GM10248 (cell line): ENCODE results near the gene CPNE4.

Experiments used
- CTCF ChIA-PET: fragments of 300-600 bp; sonication (Branson Sonifier 250); formaldehyde crosslinking; extraction: SDS; loops from one replicate; lab custom pipeline; 2021; ENCODE audit warnings: antibody characterized with exemption; lab: Yijun Ruan, JAX
- POLR2A ChIA-PET: fragments of 350-650 bp; sonication (Branson Sonifier 250); formaldehyde crosslinking; extraction: SDS; loops from one replicate; lab custom pipeline; 2020; ENCODE audit warnings: antibody characterized with exemption; lab: Yijun Ruan, JAX
- DNase-seq: peaks from one replicate; pipeline ENCODE4 v3.0.0; 2012; ENCODE audit errors: extremely low spot score
- TF ChIP-seq, protein P1 (sequence below): IDR thresholded peaks from 2 replicates; pipeline ENCODE4 v1.5.1; 2012; ENCODE audit warnings: mild to moderate bottlenecking, low read depth; ENCODE audit errors: extremely low read depth, missing control alignments, control extremely low read depth

The CPNE4 gene

DNA sequence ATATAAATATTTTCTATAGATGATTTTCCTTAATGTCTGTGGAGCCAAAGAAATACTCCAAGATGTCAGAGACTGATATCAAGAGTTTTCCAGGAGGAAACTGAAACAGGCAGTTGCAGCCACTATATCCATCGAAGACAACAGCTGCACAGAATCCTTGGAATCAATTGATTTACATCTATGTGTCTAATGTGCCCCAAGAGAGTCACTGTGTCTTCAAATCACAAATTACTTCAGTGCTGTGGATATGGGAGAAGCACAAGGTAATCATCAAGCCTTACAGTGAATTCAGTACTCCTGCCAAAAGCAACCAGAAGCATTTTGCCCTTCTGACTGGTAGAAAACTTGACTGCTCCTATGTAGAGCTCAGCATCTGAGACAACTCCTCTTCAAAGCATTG lies 51.1 kb downstream of the CPNE4 start:
- TF ChIP-seq, protein P1, sequence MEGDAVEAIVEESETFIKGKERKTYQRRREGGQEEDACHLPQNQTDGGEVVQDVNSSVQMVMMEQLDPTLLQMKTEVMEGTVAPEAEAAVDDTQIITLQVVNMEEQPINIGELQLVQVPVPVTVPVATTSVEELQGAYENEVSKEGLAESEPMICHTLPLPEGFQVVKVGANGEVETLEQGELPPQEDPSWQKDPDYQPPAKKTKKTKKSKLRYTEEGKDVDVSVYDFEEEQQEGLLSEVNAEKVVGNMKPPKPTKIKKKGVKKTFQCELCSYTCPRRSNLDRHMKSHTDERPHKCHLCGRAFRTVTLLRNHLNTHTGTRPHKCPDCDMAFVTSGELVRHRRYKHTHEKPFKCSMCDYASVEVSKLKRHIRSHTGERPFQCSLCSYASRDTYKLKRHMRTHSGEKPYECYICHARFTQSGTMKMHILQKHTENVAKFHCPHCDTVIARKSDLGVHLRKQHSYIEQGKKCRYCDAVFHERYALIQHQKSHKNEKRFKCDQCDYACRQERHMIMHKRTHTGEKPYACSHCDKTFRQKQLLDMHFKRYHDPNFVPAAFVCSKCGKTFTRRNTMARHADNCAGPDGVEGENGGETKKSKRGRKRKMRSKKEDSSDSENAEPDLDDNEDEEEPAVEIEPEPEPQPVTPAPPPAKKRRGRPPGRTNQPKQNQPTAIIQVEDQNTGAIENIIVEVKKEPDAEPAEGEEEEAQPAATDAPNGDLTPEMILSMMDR = no peak
- DNase-seq = no peak
- ChIA-PET POLR2A (no interaction called here), CTCF (interaction anchor here (0.6 to 1.2 kb wide), 2 partner anchors 14 to 15 kb away, joined by 3 read pairs; no protein-coding TSS in a partner anchor)

DNA sequence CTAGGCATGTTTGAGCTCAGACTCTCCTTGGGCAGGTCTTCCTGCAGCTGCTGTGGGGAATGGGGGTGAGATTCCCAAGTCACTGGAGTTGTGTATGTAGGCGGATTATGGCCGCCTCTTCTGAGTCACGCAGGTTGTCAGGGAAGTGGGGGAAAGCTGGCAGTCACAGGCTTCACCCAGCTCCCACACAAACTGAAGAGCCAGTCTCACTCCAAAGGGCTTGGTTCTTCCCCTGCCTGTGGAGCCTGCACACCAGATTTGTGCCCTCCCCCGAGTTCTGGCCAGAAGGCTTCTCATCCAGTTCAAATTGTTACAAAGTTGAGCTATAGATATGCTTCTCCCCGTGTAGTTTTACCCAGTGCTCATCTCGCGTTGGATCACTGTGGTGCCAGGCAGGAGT lies 53.5 kb downstream of the CPNE4 start:
- DNase-seq = no peak
- POLR2A ChIA-PET = no interaction called here
- CTCF ChIA-PET = interaction anchor here (0.9 to 1.6 kb wide), 3 partner anchors 9 to 41 kb away, joined by 3 to 6 read pairs (median 3); no protein-coding TSS in a partner anchor
- TF ChIP-seq, protein P1 = no peak

DNA sequence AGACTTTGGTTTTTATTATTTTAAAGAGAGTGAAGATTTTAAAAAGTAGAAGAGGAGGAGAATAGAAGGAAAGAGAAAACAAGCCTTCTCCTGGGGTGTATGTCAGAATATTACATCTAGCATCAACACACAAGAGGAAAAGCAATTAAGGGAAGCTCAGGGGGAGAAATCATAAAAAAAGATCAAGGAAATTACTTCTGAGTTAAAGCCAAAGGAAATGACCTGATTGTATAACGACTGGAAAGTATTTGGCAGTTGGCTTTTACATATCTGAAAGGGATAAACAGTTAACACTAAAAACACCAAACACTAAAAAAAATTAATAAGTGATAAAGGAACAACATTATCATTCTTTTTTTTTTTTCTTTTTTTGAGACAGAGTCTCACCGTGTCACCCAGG lies 58.4 kb downstream of the CPNE4 start:
- ChIA-PET POLR2A (no interaction called here), CTCF (no interaction called here)
- TF ChIP-seq, protein P1 = no peak
- DNase-seq = no peak

DNA sequence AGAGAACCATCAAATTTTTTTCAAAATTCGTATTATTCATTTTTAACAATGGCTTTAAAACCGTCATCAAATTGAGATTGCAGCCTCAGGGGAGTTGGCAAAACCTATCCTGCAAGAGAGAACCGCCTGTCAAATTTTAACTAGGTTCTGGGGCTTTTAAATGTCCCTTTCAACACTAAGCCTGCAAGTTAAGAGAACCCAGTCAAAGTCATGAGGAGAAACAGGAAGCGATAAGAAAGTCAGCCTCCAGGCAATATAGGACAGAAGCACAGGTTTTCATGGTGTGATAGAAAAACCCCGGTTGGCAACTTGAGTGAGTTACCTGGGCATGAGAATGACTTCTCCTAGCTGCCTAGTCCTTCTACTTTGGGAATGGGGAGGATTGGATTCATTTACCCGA lies 59.8 kb downstream of the CPNE4 start:
- no peak for DNase-seq
- ChIA-PET CTCF (no interaction called here), POLR2A (no interaction called here)
- TF ChIP-seq, protein P1 = no peak

DNA sequence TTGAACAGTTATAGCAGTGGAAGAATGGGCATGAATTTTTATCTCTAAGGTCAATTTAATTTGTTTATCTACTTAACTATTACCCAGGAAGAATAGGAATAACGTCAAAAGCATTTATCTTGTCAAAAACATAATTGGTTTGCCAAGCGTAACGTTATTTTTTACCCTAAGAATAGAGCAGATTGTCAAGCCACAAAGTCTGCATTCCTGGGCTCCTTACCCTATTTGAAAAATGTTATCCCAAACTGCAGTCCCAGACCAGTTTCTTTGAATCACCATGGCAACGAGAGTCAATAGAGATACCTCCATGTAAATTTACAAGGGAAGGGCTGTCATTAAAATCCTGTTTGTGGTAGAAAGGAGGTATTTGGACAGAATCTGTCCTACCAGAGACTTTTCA lies 61.1 kb downstream of the CPNE4 start:
- TF ChIP-seq, protein P1 = no peak
- no peak for DNase-seq
- ChIA-PET POLR2A (no interaction called here), CTCF (no interaction called here)

DNA sequence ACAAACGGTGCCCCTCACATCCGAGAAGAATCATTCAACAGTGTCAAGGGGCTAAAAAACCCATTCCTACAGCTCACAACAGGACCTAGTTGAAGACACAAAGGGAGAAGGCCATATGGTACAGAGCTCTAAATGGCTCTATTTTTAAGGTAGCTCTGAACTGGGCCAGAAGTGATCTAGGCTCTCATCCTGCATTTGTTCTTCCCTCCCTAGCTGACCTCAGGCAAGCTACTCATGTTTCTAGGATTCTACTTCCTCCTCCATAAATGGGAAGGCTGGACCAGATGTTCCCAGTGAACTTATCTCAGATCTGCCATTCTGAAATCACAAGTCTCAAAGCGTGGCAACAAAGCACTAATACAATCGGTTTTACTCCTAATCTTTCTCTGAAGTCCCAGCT lies 62.3 kb downstream of the CPNE4 start:
- CTCF ChIA-PET = interaction anchor here (0.8 to 2.2 kb wide), 6 partner anchors 9 to 62 kb away, joined by 3 to 6 read pairs (median 4); partner anchors contain the start of gene CPNE4

More for the DNA sequence above, 62.3 kb downstream of the CPNE4 start:
- TF ChIP-seq, protein P1 = no peak
- POLR2A ChIA-PET = no interaction called here
- DNase-seq = no peak
